Neural cell (in vitro differentiated cells): Measurements from ENCODE around the gene IL24. TPM values are rescaled to one million over a fixed set of nuclear protein-coding genes. Genes with fewer than 3 reads are reported as not detected.

Experiments
- H2AFZ ChIP-seq: fragments of 200-600, 300-800 bp; sonication (generic), shearing (Covaris generic); 2 replicates; pipeline ENCODE4 v1.6.0; 2014; ENCODE audit warnings: low read depth, mild to moderate bottlenecking, antibody characterized with exemption, low read length, moderate library complexity
- H3F3A ChIP-seq: fragments of 200-600 bp; shearing (Covaris generic); 2 replicates; pipeline ENCODE4 v1.6.1; 2016; ENCODE audit warnings: mild to moderate bottlenecking, moderate library complexity, mixed read lengths, antibody characterized with exemption, low read length; ENCODE audit not compliant: insufficient read depth, poor library complexity, severe bottlenecking
- H3K27ac ChIP-seq: fragments of 200-600, 300-800 bp; sonication (generic), shearing (Covaris generic); 2 replicates; pipeline ENCODE4 v1.5.1; 2014; ENCODE audit warnings: mild to moderate bottlenecking, low read length, moderate library complexity
- H3K27me3 ChIP-seq: fragments of 300-800, 200-600 bp; sonication (generic), shearing (Covaris generic); 2 replicates; pipeline ENCODE4 v1.6.0; 2014; ENCODE audit warnings: mild to moderate bottlenecking, low read depth, low read length, moderate library complexity; ENCODE audit not compliant: insufficient read depth
- H3K36me3 ChIP-seq: fragments of 300-800, 200-600 bp; sonication (generic), shearing (Covaris generic); 2 replicates; pipeline ENCODE4 v1.5.1; 2014; ENCODE audit warnings: mild to moderate bottlenecking, antibody characterized with exemption, low read length, moderate library complexity; ENCODE audit not compliant: insufficient read depth
- H3K4me2 ChIP-seq: fragments of 300-800, 200-600 bp; sonication (generic), shearing (Covaris generic); 2 replicates; pipeline ENCODE4 v1.6.0; 2014; ENCODE audit warnings: mild to moderate bottlenecking, low read length
- H3K4me3 ChIP-seq: fragments of 300-800, 200-600 bp; sonication (generic), shearing (Covaris generic); 2 replicates; pipeline ENCODE4 v1.5.1; 2014; ENCODE audit warnings: mild to moderate bottlenecking, low read length, moderate library complexity
- H3K79me2 ChIP-seq: fragments of 200-600 bp; shearing (Covaris generic); replicated peaks from 2 replicates; pipeline ENCODE4 v1.6.0; 2014; ENCODE audit warnings: mild to moderate bottlenecking, low read length, moderate library complexity; ENCODE audit not compliant: insufficient read depth
- H3K9ac ChIP-seq: fragments of 300-800, 200-600 bp; sonication (generic), shearing (Covaris generic); 2 replicates; pipeline ENCODE4 v1.6.1; 2016; ENCODE audit warnings: mild to moderate bottlenecking, low read length, mixed read lengths
- H3K9me2 ChIP-seq: fragments of 200-600 bp; shearing (Covaris generic); 2 replicates; pipeline ENCODE4 v1.6.1; 2016; ENCODE audit warnings: mild to moderate bottlenecking, low read length, mixed read lengths; ENCODE audit not compliant: insufficient read depth
- H3K9me3 ChIP-seq: fragments of 200-600, 300-800 bp; sonication (generic), shearing (Covaris generic); 2 replicates; pipeline ENCODE4 v1.6.1; 2016; ENCODE audit warnings: mild to moderate bottlenecking, mixed run types, low read length, moderate library complexity, mixed read lengths
- H4K20me1 ChIP-seq: fragments of 200-600 bp; shearing (Covaris generic); 2 replicates; pipeline ENCODE4 v1.6.1; 2016; ENCODE audit warnings: mild to moderate bottlenecking, mixed run types; ENCODE audit not compliant: insufficient read depth
- CTCF ChIP-seq: fragments of 450-650 bp; IDR thresholded peaks from 2 replicates; pipeline ENCODE4 v1.5.1; 2014; ENCODE audit warnings: antibody characterized with exemption, mild to moderate bottlenecking, moderate library complexity; ENCODE audit not compliant: poor library complexity, severe bottlenecking
- EP300 ChIP-seq: fragments of 450-650 bp; conservative IDR thresholded peaks from 2 replicates; pipeline ENCODE4 v1.6.1; 2014; ENCODE audit warnings: antibody characterized with exemption, mild to moderate bottlenecking, moderate library complexity; ENCODE audit not compliant: poor library complexity, severe bottlenecking
- EZH2 ChIP-seq: fragments of 200-600, 300-800 bp; shearing (Covaris generic), sonication (generic); IDR thresholded peaks from 2 replicates; pipeline ENCODE4 v1.6.1; 2014; ENCODE audit warnings: antibody characterized with exemption, low read length, borderline replicate concordance, mild to moderate bottlenecking; ENCODE audit not compliant: insufficient read depth, poor library complexity, severe bottlenecking
- MXI1 ChIP-seq: fragments of 450-650 bp; conservative IDR thresholded peaks from 2 replicates; pipeline ENCODE4 v1.6.1; 2014; ENCODE audit warnings: antibody characterized with exemption, mild to moderate bottlenecking; ENCODE audit not compliant: poor library complexity, severe bottlenecking
- POLR2AphosphoS5 ChIP-seq: IDR thresholded peaks from 2 replicates; pipeline ENCODE4 v1.6.1; 2012
- RAD21 ChIP-seq: fragments of 450-650 bp; conservative IDR thresholded peaks from 2 replicates; pipeline ENCODE4 v1.6.1; 2014; ENCODE audit warnings: antibody characterized with exemption, mild to moderate bottlenecking, moderate library complexity
- REST ChIP-seq: IDR thresholded peaks from 2 replicates; pipeline ENCODE4 v1.6.1; 2012; ENCODE audit warnings: borderline replicate concordance
- SMC3 ChIP-seq: fragments of 450-650 bp; conservative IDR thresholded peaks from 2 replicates; pipeline ENCODE4 v1.6.1; 2014; ENCODE audit warnings: antibody characterized with exemption, mild to moderate bottlenecking, moderate library complexity; ENCODE audit not compliant: poor library complexity
- TAF1 ChIP-seq: IDR thresholded peaks from 2 replicates; pipeline ENCODE4 v1.6.1; 2012; ENCODE audit warnings: low read depth
- polyA plus RNA-seq: library from polyadenylated mRNA; depleted of rRNA; stranded (reverse); fragments of >200 nt; gene quantifications from 2 replicates; pipeline ENCODE4 v1.2.3, GENCODE V29; 2014

The IL24 gene
- polyA plus RNA-seq, 1 donor from 2014 or later, result not detected

DNA sequence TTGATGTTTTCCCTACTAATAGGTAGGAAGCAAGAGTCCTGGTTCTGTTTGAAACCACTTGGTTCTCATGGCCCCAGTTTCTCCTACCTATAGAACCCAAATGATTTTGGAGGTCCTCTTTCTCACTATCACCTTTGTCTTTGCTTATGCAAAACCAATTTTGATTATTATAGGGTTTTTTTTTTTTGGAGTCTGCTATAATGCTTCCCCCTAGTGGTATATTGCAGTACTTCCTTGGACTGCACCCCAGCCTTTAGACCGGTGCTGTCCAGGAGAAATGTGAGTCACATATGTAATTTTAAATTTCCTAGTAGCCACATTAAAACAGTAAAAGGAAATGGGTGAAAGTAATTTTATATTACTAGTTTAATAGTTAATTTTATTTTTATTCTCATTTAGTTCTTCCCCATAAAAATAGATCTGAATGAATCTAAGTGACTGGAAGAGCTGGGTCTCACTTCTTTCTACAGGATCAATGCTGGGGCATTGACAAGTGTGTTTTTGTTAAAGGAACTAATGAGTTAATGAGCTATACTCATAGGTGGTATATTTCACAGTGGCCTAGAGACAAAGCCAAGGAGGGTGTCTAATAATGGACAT is 13.9 kb downstream of the IL24 start:
- Histone ChIP-seq H3K9me3 (no peaks in the 10 kb centered on the region), H4K20me1 (no peaks in the 10 kb centered on the region), H3K9ac (no peak overlapping the region), H3K27ac (no peak overlapping the region), H3K79me2 (no peaks in the 10 kb centered on the region), H3K36me3 (no peaks in the 10 kb centered on the region), H3K9me2 (no peaks in the 10 kb centered on the region), H3F3A (no peaks in the 10 kb centered on the region), H3K4me3 (no peak overlapping the region), H2AFZ (no peak overlapping the region), H3K4me2 (no peak overlapping the region), H3K27me3 (peaks cover 39% of the 10 kb centered on the region)
- TF ChIP-seq POLR2AphosphoS5, result no peak
- TF ChIP-seq RAD21, result peak; percentile 67
- no peak for TF ChIP-seq TAF1
- no peak for TF ChIP-seq EP300
- TF ChIP-seq SMC3, result peak; percentile 76
- no peak for TF ChIP-seq EZH2
- TF ChIP-seq REST, result no peak
- TF ChIP-seq CTCF, result peak; percentile 76
- TF ChIP-seq MXI1, result no peak

- peak; percentile 40 for TF ChIP-seq MXI1
- no peak for TF ChIP-seq REST
- TF ChIP-seq TAF1, result no peak
- no peak for TF ChIP-seq EP300
- peak; percentile 89 for TF ChIP-seq RAD21
- no peak for TF ChIP-seq EZH2
- peak; percentile 92 for TF ChIP-seq CTCF
- peak; percentile 3 for TF ChIP-seq POLR2AphosphoS5
- TF ChIP-seq SMC3, result peak; percentile 95
- Histone ChIP-seq H3F3A (no peaks in the 10 kb centered on the region), H3K4me2 (no peak overlapping the region), H2AFZ (no peak overlapping the region), H4K20me1 (no peaks in the 10 kb centered on the region), H3K27ac (no peak overlapping the region), H3K27me3 (peaks cover 35% of the 10 kb centered on the region), H3K9ac (no peak overlapping the region), H3K9me3 (no peaks in the 10 kb centered on the region), H3K36me3 (no peaks in the 10 kb centered on the region), H3K4me3 (peak overlapping the region; percentile 8), H3K79me2 (no peaks in the 10 kb centered on the region), H3K9me2 (no peaks in the 10 kb centered on the region)
Measured at GRCh38 chr1:206912445-206913095, 15.3 kb downstream of the IL24 start.
